Trophoblast cell (in vitro differentiated cells and primary cell): Measurements from ENCODE around the gene C2orf80.
"Not testable (repeated sequence)": the region's sequence is repeated elsewhere in the genome, so short reads cannot be mapped to it uniquely, and the experiment has no call there.

Experiments used
- DNase-seq, 2 donors: peaks; one replicate each; pipeline ENCODE4 v3.0.0-alpha.2; 2016
- H2AFZ ChIP-seq: 2 replicates; pipeline ENCODE4 v1.6.1; 2013; ENCODE audit warnings: low read length, moderate library complexity, mild to moderate bottlenecking; ENCODE audit not compliant: insufficient read depth, poor library complexity
- H2AK5ac ChIP-seq: 2 replicates; pipeline ENCODE4 v1.6.1; 2013; ENCODE audit warnings: mild to moderate bottlenecking, low read length
- H2BK120ac ChIP-seq: 2 replicates; pipeline ENCODE4 v1.6.1; 2013; ENCODE audit warnings: low read length, mild to moderate bottlenecking, moderate library complexity; ENCODE audit not compliant: insufficient read depth, poor library complexity
- H2BK12ac ChIP-seq: 2 replicates; pipeline ENCODE4 v1.6.1; 2013; ENCODE audit warnings: mild to moderate bottlenecking, low read length, moderate library complexity
- H2BK5ac ChIP-seq: 2 replicates; pipeline ENCODE4 v1.6.1; 2013; ENCODE audit warnings: low read length, low read depth, moderate library complexity, mild to moderate bottlenecking; ENCODE audit not compliant: poor library complexity
- H3K14ac ChIP-seq: 2 replicates; pipeline ENCODE4 v1.6.1; 2013; ENCODE audit warnings: mild to moderate bottlenecking, low read length
- H3K18ac ChIP-seq: 2 replicates; pipeline ENCODE4 v1.6.1; 2013; ENCODE audit warnings: mild to moderate bottlenecking, low read length
- H3K23ac ChIP-seq: 2 replicates; pipeline ENCODE4 v1.6.1; 2013; ENCODE audit warnings: low read length
- H3K27ac ChIP-seq: 2 replicates; pipeline ENCODE4 v1.5.1; 2013; ENCODE audit warnings: low read depth, mild to moderate bottlenecking, inconsistent platforms, low read length, moderate library complexity
- H3K27me3 ChIP-seq: 2 replicates; pipeline ENCODE4 v1.6.1; 2013; ENCODE audit warnings: inconsistent platforms, mild to moderate bottlenecking, low read length, moderate library complexity; ENCODE audit not compliant: insufficient read depth
- H3K36me3 ChIP-seq, 2 experiments: 1 replicate in 1 of 2; 2 replicates in 1 of 2; pipeline ENCODE4 v1.6.1; 2013; ENCODE audit warnings: low read length in 2 of 2, mild to moderate bottlenecking in 2 of 2, moderate library complexity in 1 of 2; ENCODE audit not compliant: insufficient read depth in 2 of 2, control insufficient read depth in 1 of 2
- H3K4ac ChIP-seq: 2 replicates; pipeline ENCODE4 v1.6.1; 2013; ENCODE audit warnings: low read depth, mild to moderate bottlenecking, low read length, moderate library complexity
- H3K4me1 ChIP-seq, 2 experiments: 1 replicate in 1 of 2; 2 replicates in 1 of 2; pipeline ENCODE4 v1.6.1; 2013; ENCODE audit warnings: low read length in 2 of 2, mild to moderate bottlenecking in 2 of 2, moderate library complexity in 1 of 2; ENCODE audit not compliant: insufficient read depth in 2 of 2, control insufficient read depth in 1 of 2
- H3K4me2 ChIP-seq: 2 replicates; pipeline ENCODE4 v1.6.1; 2013; ENCODE audit warnings: inconsistent platforms, mild to moderate bottlenecking, low read length, moderate library complexity
- H3K4me3 ChIP-seq: 2 replicates; pipeline ENCODE4 v1.5.1; 2013; ENCODE audit warnings: mild to moderate bottlenecking, low read depth, low read length, inconsistent platforms
- H3K79me1 ChIP-seq: one replicate; pipeline ENCODE4 v1.6.1; 2013; ENCODE audit warnings: low read length
- H3K79me2 ChIP-seq: 2 replicates; pipeline ENCODE4 v1.6.1; 2013; ENCODE audit warnings: low read length, mild to moderate bottlenecking; ENCODE audit not compliant: control insufficient read depth, insufficient read depth, poor library complexity
- H3K9ac ChIP-seq: 2 replicates; pipeline ENCODE4 v1.6.1; 2013; ENCODE audit warnings: mild to moderate bottlenecking, low read length
- H3K9me3 ChIP-seq: 2 replicates; pipeline ENCODE4 v1.6.1; 2013; ENCODE audit warnings: low read depth, mild to moderate bottlenecking, control low read depth, inconsistent platforms, low read length; ENCODE audit not compliant: insufficient read depth
- H4K12ac ChIP-seq: 2 replicates; pipeline ENCODE4 v1.6.1; 2013; ENCODE audit warnings: low read depth, mild to moderate bottlenecking, low read length, moderate library complexity
- H4K8ac ChIP-seq: 2 replicates; pipeline ENCODE4 v1.6.1; 2013; ENCODE audit warnings: low read depth, mild to moderate bottlenecking, low read length, moderate library complexity
- H4K91ac ChIP-seq: one replicate; pipeline ENCODE4 v1.6.1; 2013; ENCODE audit warnings: low read depth, mild to moderate bottlenecking, low read length, moderate library complexity
- WGBS: extraction: QIAGEN DNeasy Blood & Tissue Kit; methylation state at CpG from one replicate; pipeline ENCODE4 v1.1.7; 2013; ENCODE audit warnings: missing lambda C conversion rate; ENCODE audit not compliant: insufficient read length, insufficient coverage; ENCODE audit errors: extremely low coverage; 5-methylcytosine and 5-hydroxymethylcytosine counted together

The C2orf80 gene

GRCh38 chr2:208227581-208228232 lies 37.9 kb upstream of the C2orf80 start:
- DNase-seq: no peak
- H3K79me2 ChIP-seq: no peaks in the 10 kb centered on the region
- no peak overlapping the region for H3K4me2 ChIP-seq
- H3K18ac ChIP-seq: no peak overlapping the region
- H3K4ac ChIP-seq: no peak overlapping the region
- H3K4me1 ChIP-seq: no peaks in the 10 kb centered on the region
- H3K9me3 ChIP-seq: peaks cover 4% of the 10 kb centered on the region
- no peaks in the 10 kb centered on the region for H3K27me3 ChIP-seq
- H2BK12ac ChIP-seq: no peak overlapping the region
- no peak overlapping the region for H2BK5ac ChIP-seq
- H2BK120ac ChIP-seq: no peak overlapping the region
- WGBS: no CpG with 5 or more reads among the region's 33 CpGs
- H3K79me1 ChIP-seq: no peaks in the 10 kb centered on the region
- no peak overlapping the region for H3K27ac ChIP-seq
- H2AFZ ChIP-seq: no peak overlapping the region
- no peak overlapping the region for H3K14ac ChIP-seq
- H2AK5ac ChIP-seq: no peak overlapping the region
- no peak overlapping the region for H3K4me3 ChIP-seq
- no peaks in the 10 kb centered on the region for H3K36me3 ChIP-seq
- no peak overlapping the region for H4K12ac ChIP-seq
- no peak overlapping the region for H3K9ac ChIP-seq
- H4K8ac ChIP-seq: no peak overlapping the region
- no peak overlapping the region for H4K91ac ChIP-seq
- H3K23ac ChIP-seq: no peak overlapping the region

GRCh38 chr2:208224802-208225201 lies 35.0 kb upstream of the C2orf80 start:
- no peaks in the 10 kb centered on the region for H3K79me1 ChIP-seq
- H3K4ac ChIP-seq: no peak overlapping the region
- no peak overlapping the region for H2AK5ac ChIP-seq
- H3K4me1 ChIP-seq: no peaks in the 10 kb centered on the region
- H2AFZ ChIP-seq: no peak overlapping the region
- H3K23ac ChIP-seq: no peak overlapping the region
- H2BK12ac ChIP-seq: no peak overlapping the region
- no peak overlapping the region for H2BK120ac ChIP-seq
- no peak overlapping the region for H4K91ac ChIP-seq
- no peak overlapping the region for H3K4me3 ChIP-seq
- H4K12ac ChIP-seq: no peak overlapping the region
- no peak for DNase-seq
- H3K14ac ChIP-seq: no peak overlapping the region
- H3K9me3 ChIP-seq: peaks cover 4% of the 10 kb centered on the region
- H3K27ac ChIP-seq: no peak overlapping the region
- no CpG with 5 or more reads among the region's 2 CpGs for WGBS
- H3K4me2 ChIP-seq: no peak overlapping the region
- H3K18ac ChIP-seq: no peak overlapping the region
- H4K8ac ChIP-seq: no peak overlapping the region
- H3K79me2 ChIP-seq: no peaks in the 10 kb centered on the region
- no peak overlapping the region for H2BK5ac ChIP-seq
- no peaks in the 10 kb centered on the region for H3K36me3 ChIP-seq
- no peak overlapping the region for H3K9ac ChIP-seq
- no peaks in the 10 kb centered on the region for H3K27me3 ChIP-seq

GRCh38 chr2:208222351-208222750 lies 32.5 kb upstream of the C2orf80 start:
- Histone ChIP-seq H3K4me3 (no peak overlapping the region), H2BK12ac (no peak overlapping the region), H3K27ac (no peak overlapping the region), H3K79me1 (no peaks in the 10 kb centered on the region), H2AK5ac (no peak overlapping the region), H3K9ac (no peak overlapping the region), H3K4ac (no peak overlapping the region), H3K36me3 (no peaks in the 10 kb centered on the region), H4K8ac (no peak overlapping the region), H3K9me3 (no peaks in the 10 kb centered on the region), H2BK120ac (no peak overlapping the region), H4K91ac (no peak overlapping the region), H3K4me1 (no peaks in the 10 kb centered on the region), H2BK5ac (no peak overlapping the region), H3K18ac (no peak overlapping the region), H3K4me2 (no peak overlapping the region), H3K14ac (no peak overlapping the region), H3K27me3 (no peaks in the 10 kb centered on the region), H4K12ac (no peak overlapping the region), H3K23ac (no peak overlapping the region), H3K79me2 (no peaks in the 10 kb centered on the region), H2AFZ (no peak overlapping the region)
- no CpG with 5 or more reads among the region's 3 CpGs for WGBS
- DNase-seq: peak; percentile 25 to 48

GRCh38 chr2:208221873-208222272 lies 32.0 kb upstream of the C2orf80 start:
- H2BK5ac ChIP-seq, H3K23ac ChIP-seq, H3K9me3 ChIP-seq, H3K14ac ChIP-seq, H3K36me3 ChIP-seq, H3K79me1 ChIP-seq, H3K9ac ChIP-seq, H3K4me3 ChIP-seq, H4K8ac ChIP-seq, H3K4ac ChIP-seq, H3K79me2 ChIP-seq, H3K4me2 ChIP-seq, H4K91ac ChIP-seq, H3K4me1 ChIP-seq, H2BK120ac ChIP-seq, H4K12ac ChIP-seq, H3K27me3 ChIP-seq, H2AK5ac ChIP-seq, H3K27ac ChIP-seq, H2AFZ ChIP-seq, H2BK12ac ChIP-seq, H3K18ac ChIP-seq: not testable (repeated sequence)
- no CpG with 5 or more reads among the region's 3 CpGs for WGBS
- peak; percentile 51 to 67 for DNase-seq
